Measurements from ENCODE around the gene FXYD2. TPM values are rescaled to one million over a fixed set of nuclear protein-coding genes. Genes with fewer than 3 reads are reported as not detected.

FXYD2 gene
- total and polyA plus RNA-seq, 10 of the 15 experiments (the other 5 are each of a cell fraction or from before 2014, with no cell fraction given), result 1.2 to 4.5 (median 2.4) TPM

GRCh38 chr11:117803896-117804295 is 20.6 kb downstream of the FXYD2 start:
- RAD21 ChIA-PET (ENCODE audit: unreplicated experiment), result interaction anchor here (1.5 to 6.4 kb wide), 4 partner anchors 14 to 379 kb away, joined by 3 to 273 read pairs (median 32); no protein-coding TSS in a partner anchor
- Histone ChIP-seq H3K79me2 (ENCODE audit: control insufficient read depth, insufficient read depth, low read length) (no peaks in the 10 kb centered on the region), H4K20me1 (ENCODE audit: control insufficient read depth, insufficient read depth) (no peaks in the 10 kb centered on the region), H3K36me3 (ENCODE audit: control insufficient read depth in 2 of 2, insufficient read depth in 2 of 2, low read length in 1 of 2) (no peaks in the 10 kb centered on the region), H3K4me1 (ENCODE audit: control insufficient read depth, insufficient read depth, low read length) (peaks cover 13% of the 10 kb centered on the region), H3K4me3 (no peak overlapping the region), H2AFZ (ENCODE audit: control insufficient read depth, low read depth, low read length) (no peak overlapping the region), H3K9me3 (replicated peaks; ENCODE audit: control insufficient read depth, insufficient read depth, low read length) (no peaks in the 10 kb centered on the region), H3K27me3 (replicated peaks in 1 of 2; ENCODE audit: control insufficient read depth in 2 of 2, insufficient read depth in 2 of 2, low read length in 1 of 2) (peaks cover 0 to 4% of the 10 kb centered on the region in 2 experiments; a peak in 2 of 4 replicates), H3K9ac (ENCODE audit: control insufficient read depth, insufficient read depth, low read length) (no peak overlapping the region), H3K4me2 (ENCODE audit: control insufficient read depth, insufficient read depth) (no peak overlapping the region), H3K27ac (ENCODE audit: control insufficient read depth, insufficient read depth) (no peak overlapping the region)
- in situ Hi-C loops (cut with MboI) (no loop called here), intact Hi-C loops (cut with micrococcal nuclease; ENCODE audit: unreplicated experiment) (no loop called here)
- FAIRE-seq (no peak), ATAC-seq (no peak), DNase-seq (ENCODE audit: low read depth, low spot score) (no peak)
- CTCF ChIA-PET, result interaction anchor here (0.9 to 8.8 kb wide), 7 partner anchors 12 to 378 kb away, joined by 3 to 131 read pairs (median 29); partner anchors contain the start of gene FXYD2
- no peak for TF ChIP-seq E4F1 (IDR thresholded peaks at IDR 0.05; ENCODE audit: borderline replicate concordance, partially characterized antibody)
- TF ChIP-seq ZNF24 (IDR thresholded peaks at IDR 0.05), result no peak
- no peak for TF ChIP-seq PML (IDR thresholded peaks at IDR 0.05; ENCODE audit: low read length)
- no peak for TF ChIP-seq E2F4 (IDR thresholded peaks at IDR 0.05; ENCODE audit: low read depth, low read length)
- TF ChIP-seq LARP7 (IDR thresholded peaks at IDR 0.05), result no peak
- SMC1A ChIA-PET (ENCODE audit: uncharacterized antibody, unreplicated experiment), result interaction anchor here (1.4 to 12.1 kb wide), 5 partner anchors 14 to 379 kb away, joined by 3 to 318 read pairs (median 3); no protein-coding TSS in a partner anchor
- no TSS peak for BruUV-seq (replicated peaks)
- 56% methylated on average over 8 of the region's 8 CpGs for WGBS (ENCODE audit: insufficient coverage, insufficient replicate concordance, low lambda C conversion rate, missing lambda C conversion rate)
- POLR2A ChIA-PET, result no interaction called here
